ENCODE measurements around the gene EBP.
"Not testable (repeated sequence)": the region's sequence is repeated elsewhere in the genome, so short reads cannot be mapped to it uniquely, and the experiment has no call there.

Gene EBP

DNA sequence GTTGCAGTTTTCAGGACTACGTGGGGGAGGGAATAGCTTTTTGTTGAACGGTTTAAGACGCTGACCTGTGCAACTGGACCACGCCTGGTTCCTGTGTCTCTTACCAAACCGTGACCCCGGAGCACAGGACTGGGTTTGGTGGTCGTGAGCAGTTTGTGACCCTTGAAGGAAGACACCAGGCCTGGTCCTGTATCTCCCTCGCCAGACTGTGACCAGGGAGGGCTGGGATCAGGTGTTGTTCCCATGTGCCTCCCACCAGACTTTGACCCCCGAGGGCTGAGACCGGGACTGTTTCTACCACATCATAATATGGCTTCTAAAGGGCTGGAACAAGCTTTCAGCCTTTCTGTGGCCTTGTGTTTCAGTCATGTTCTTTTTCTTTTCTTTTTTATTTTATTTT, 683 bp downstream of the EBP start:
- no peak for TF ChIP-seq ZFX (IDR thresholded peaks at IDR 0.05; ENCODE audit: borderline replicate concordance)
- TF ChIP-seq, protein P1, sequence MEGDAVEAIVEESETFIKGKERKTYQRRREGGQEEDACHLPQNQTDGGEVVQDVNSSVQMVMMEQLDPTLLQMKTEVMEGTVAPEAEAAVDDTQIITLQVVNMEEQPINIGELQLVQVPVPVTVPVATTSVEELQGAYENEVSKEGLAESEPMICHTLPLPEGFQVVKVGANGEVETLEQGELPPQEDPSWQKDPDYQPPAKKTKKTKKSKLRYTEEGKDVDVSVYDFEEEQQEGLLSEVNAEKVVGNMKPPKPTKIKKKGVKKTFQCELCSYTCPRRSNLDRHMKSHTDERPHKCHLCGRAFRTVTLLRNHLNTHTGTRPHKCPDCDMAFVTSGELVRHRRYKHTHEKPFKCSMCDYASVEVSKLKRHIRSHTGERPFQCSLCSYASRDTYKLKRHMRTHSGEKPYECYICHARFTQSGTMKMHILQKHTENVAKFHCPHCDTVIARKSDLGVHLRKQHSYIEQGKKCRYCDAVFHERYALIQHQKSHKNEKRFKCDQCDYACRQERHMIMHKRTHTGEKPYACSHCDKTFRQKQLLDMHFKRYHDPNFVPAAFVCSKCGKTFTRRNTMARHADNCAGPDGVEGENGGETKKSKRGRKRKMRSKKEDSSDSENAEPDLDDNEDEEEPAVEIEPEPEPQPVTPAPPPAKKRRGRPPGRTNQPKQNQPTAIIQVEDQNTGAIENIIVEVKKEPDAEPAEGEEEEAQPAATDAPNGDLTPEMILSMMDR (IDR thresholded peaks at IDR 0.05), result no peak
- peak overlapping the region; percentile 74 for H3K27ac ChIP-seq

GRCh38 chrX:48523682-48524081, 2.1 kb downstream of the EBP start:
- TF ChIP-seq ZFX (IDR thresholded peaks at IDR 0.05; ENCODE audit: borderline replicate concordance), result no peak
- TF ChIP-seq, protein P1 (IDR thresholded peaks at IDR 0.05), result no peak
- H3K27ac ChIP-seq, result no peak overlapping the region

- H3K27ac ChIP-seq, result not testable (repeated sequence)
Measured at GRCh38 chrX:48525853-48526252, 4.2 kb downstream of the EBP start.

DNA sequence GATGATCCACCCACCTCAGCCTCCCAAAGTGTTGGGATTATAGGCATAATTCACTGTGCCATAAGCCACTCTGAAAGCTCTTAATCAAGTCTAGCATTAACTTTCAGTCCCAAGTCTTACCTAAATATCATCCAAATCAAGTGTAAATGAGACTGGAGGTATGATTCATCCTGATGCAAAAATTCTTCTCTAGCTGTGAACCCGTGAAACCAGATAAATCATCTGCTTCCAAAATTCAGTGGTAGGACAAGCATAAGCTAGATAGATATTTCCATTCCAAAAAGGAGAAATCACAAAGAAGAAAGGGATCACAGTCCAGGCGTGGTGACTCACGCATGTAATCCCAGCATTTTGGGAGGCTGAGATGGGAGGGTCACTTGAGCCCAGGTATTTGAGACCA, 9.1 kb downstream of the EBP start:
- peak overlapping the region; percentile 71 for H3K27ac ChIP-seq
- TF ChIP-seq, protein P1 (IDR thresholded peaks at IDR 0.05), result no peak
- no peak for TF ChIP-seq ZFX (IDR thresholded peaks at IDR 0.05; ENCODE audit: borderline replicate concordance)

DNA sequence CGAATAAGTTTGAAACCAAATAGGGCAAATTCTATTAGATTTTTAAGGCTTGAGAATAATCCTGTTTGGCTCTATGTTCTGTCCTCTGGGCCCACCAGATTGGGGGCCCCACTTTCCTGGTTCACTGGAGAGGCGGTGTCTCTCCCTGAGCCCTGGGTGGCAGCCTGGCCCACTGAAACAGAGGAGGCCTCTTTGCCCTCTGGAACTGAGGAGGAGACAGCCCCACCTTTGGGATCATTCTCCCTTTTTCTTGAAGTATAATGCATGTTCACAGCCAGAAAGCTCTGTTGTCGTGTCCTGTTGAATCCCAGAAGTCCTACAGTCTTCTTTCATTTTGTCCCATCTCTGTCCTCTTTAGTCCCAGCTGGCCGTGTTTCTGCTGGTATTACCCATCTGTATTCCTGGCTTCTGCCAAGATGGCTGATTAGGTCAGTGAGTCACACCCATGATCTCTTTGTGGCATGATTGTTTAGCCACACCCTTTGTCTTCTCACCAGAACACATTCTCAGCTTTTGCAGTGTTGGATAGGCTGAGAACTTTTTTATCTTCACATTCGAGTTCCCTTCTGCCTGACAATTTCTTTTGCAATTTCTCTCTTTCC, 9.9 kb downstream of the EBP start:
- TF ChIP-seq ZFX (IDR thresholded peaks at IDR 0.05; ENCODE audit: borderline replicate concordance), result no peak
- TF ChIP-seq, protein P1 (IDR thresholded peaks at IDR 0.05), result no peak
- peak overlapping the region; percentile 71 for H3K27ac ChIP-seq

DNA sequence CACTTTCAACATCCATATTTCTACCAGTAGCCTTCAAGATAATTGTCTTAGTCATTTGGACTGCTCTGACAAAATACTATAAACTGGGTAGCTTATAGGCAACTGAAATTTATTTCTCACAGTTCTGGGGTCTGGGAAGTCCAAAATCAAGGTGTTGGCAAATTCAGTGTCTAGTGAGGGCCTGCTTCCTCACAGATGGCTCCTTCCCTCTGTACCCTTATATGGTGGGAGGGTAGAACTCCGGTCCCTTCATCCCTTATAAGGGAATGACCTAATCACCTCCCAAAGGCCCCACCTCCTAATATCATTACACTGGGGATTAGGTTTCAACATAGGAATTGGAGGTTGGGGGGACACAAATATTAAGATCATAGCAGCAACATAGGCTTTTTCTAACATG, 10.6 kb downstream of the EBP start:
- TF ChIP-seq, protein P1 (IDR thresholded peaks at IDR 0.05), result no peak
- no peak for TF ChIP-seq ZFX (IDR thresholded peaks at IDR 0.05; ENCODE audit: borderline replicate concordance)
- peak overlapping the region; percentile 71 for H3K27ac ChIP-seq

DNA sequence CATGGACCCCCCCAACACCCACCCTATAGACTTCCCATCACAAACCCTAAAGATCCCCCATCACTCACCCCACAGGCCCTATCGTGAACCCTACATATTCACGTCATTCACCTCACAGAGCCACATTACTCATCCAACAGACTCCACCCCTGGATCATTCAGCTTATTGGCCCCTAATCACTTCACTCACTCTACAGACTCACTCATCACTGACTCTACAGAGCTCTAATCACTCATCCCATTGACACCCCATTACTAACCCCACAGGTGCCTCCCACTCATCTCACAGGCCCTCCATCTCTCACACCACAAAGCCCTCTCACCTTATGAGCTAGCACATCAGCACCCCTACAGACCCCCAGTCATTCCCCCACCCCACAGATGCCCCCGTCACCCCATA, 11.6 kb downstream of the EBP start:
- H3K27ac ChIP-seq, result no peak overlapping the region
- TF ChIP-seq, protein P1 (IDR thresholded peaks at IDR 0.05), result no peak
- no peak for TF ChIP-seq ZFX (IDR thresholded peaks at IDR 0.05; ENCODE audit: borderline replicate concordance)
